Spleen (tissue), 11 donors: ENCODE results near the gene CACNA1D. TPM values are rescaled to one million over a fixed set of nuclear protein-coding genes. Genes with fewer than 3 reads are reported as not detected.

Experiments
- DNase-seq: peaks from one replicate; pipeline ENCODE4 v3.0.0-alpha.2; 2020
- H3K27ac ChIP-seq, 8 donors: fragments of 200-600 bp; sonication (generic) in 7 of 8; 1 replicate in 4 of 8; 2 replicates in 4 of 8; pipeline versions ENCODE4 v1.5.0 to v1.8.0; 2016 to 2021; ENCODE audit warnings: inconsistent platforms in 4 of 8, mild to moderate bottlenecking in 4 of 8, moderate library complexity in 1 of 8
- H3K27me3 ChIP-seq, 7 donors: fragments of 200-600 bp; sonication (generic) in 6 of 7; replicated peaks in 1 of 7; 1 replicate in 4 of 7; 2 replicates in 3 of 7; pipeline versions ENCODE4 v1.5.0 to v1.8.0; 2016 to 2021; ENCODE audit warnings: inconsistent platforms in 3 of 7, mild to moderate bottlenecking in 1 of 7
- H3K36me3 ChIP-seq, 6 donors: fragments of 200-600 bp; sonication (generic) in 5 of 6; 1 replicate in 4 of 6; 2 replicates in 2 of 6; pipeline versions ENCODE4 v1.5.0 to v1.8.0; 2016 to 2021; ENCODE audit warnings: inconsistent platforms in 2 of 6
- H3K4me1 ChIP-seq, 6 donors: fragments of 200-600 bp; sonication (generic) in 5 of 6; 1 replicate in 3 of 6; 2 replicates in 3 of 6; pipeline versions ENCODE4 v1.5.0 to v1.8.0; 2016 to 2021; ENCODE audit warnings: inconsistent platforms in 3 of 6
- H3K4me3 ChIP-seq, 8 donors: fragments of 200-600 bp; sonication (generic) in 7 of 8; 1 replicate in 4 of 8; 2 replicates in 4 of 8; pipeline versions ENCODE4 v1.5.0 to v1.8.0; 2016 to 2021; ENCODE audit warnings: inconsistent platforms in 4 of 8, mild to moderate bottlenecking in 4 of 8, moderate library complexity in 2 of 8
- H3K9me3 ChIP-seq, 8 donors: fragments of 200-600 bp; sonication (generic) in 7 of 8; 1 replicate in 4 of 8; 2 replicates in 4 of 8; pipeline versions ENCODE4 v1.5.0 to v1.8.0; 2016 to 2021; ENCODE audit warnings: inconsistent platforms in 4 of 8
- CTCF ChIP-seq, 11 experiments: fragments of 200-600 bp in 7 of 11; fragments of 450-650 bp in 4 of 11; sonication (generic) in 4 of 11; IDR thresholded peaks in 8 of 11; conservative IDR thresholded peaks in 3 of 11; 1 replicate in 7 of 11; 2 replicates in 4 of 11; pipeline versions ENCODE4 v1.4.0 to v1.8.0; 2016 to 2021; ENCODE audit warnings: antibody characterized with exemption in 11 of 11, inconsistent platforms in 4 of 11, mild to moderate bottlenecking in 1 of 11
- POLR2A ChIP-seq, 3 donors: fragments of 450-650 bp; IDR thresholded peaks; one replicate each; pipeline ENCODE4 v1.5.1; 2017; ENCODE audit warnings: antibody characterized with exemption in 3 of 3, mild to moderate bottlenecking in 1 of 3
- POLR2AphosphoS5 ChIP-seq, 3 donors: sonication (generic); formaldehyde crosslinking; IDR thresholded peaks; one replicate each; pipeline ENCODE4 v1.5.1; 2017; ENCODE audit warnings: antibody characterized with exemption in 3 of 3
- WGBS, 5 donors: extraction: QIAGEN DNeasy Blood & Tissue Kit in 3 of 5; methylation state at CpG; one replicate each; pipeline versions ENCODE4 v1.1.5 to v1.1.7; 2013 to 2018; 5-methylcytosine and 5-hydroxymethylcytosine counted together
- intact Hi-C: fragments of 100-400 bp; cut with DNase I; formaldehyde crosslinking; loops from one replicate; pipeline ENCODE4 v1.15.0; 2023; ENCODE audit warnings: low total_unique reads
- polyA plus RNA-seq, 3 donors: library from polyadenylated mRNA; stranded (reverse); fragments of 200-250 nt; gene quantifications; one replicate each; pipeline ENCODE4 v1.2.1, GENCODE V29; 2013
- total RNA-seq, 7 donors: library from RNA; depleted of rRNA in 3 of 7; stranded (reverse); fragments of >200 nt in 3 of 7; fragmentation: NEBNext Ultra II Directional in 4 of 7; extraction: Animal tissue kit (Norgen Biotek cat#: 25700) in 4 of 7; gene quantifications; one replicate each; pipeline versions ENCODE4 v1.1.0 to v1.2.1, GENCODE V29; 2016 to 2021
- donor health status: healthy with polysubstance abuse.
- donor health status: DM: no; HTN: no; CAD: no; lungs with moderate emphysema.
- donor health status: DM: no; HTN: no; CAD: no.
- donor health status: Bipolar disorder and iron deficiency.
- donor health status: healthy.
- donor health status: DM: no; HTN: no; CAD: no.
- donor health status: DM: yes; HTN: yes; CAD: no.

The CACNA1D gene
- total and polyA plus RNA-seq, 10 donors: 0.55 to 89.3 (median 19.1) TPM

GRCh38 chr3:53795176-53795575, 300.8 kb downstream of the CACNA1D start:
- no peak overlapping the region for H3K4me3 ChIP-seq

GRCh38 chr3:53795789-53796560, 301.6 kb downstream of the CACNA1D start:
- Histone ChIP-seq H3K4me1 (no peaks in the 10 kb centered on the region), H3K36me3 (peaks cover 0 to 4% (median 0%) of the 10 kb centered on the region in 6 donors), H3K4me3 (no peak overlapping the region), H3K27me3 (peaks cover 0 to 5% (median 0%) of the 10 kb centered on the region in 7 donors), H3K27ac (no peak overlapping the region), H3K9me3 (no peaks in the 10 kb centered on the region)
- TF ChIP-seq CTCF (IDR thresholded peaks at IDR 0.05 in 8 of 11, conservative IDR thresholded peaks at IDR 0.05 in 3 of 11) (no peak), POLR2A (IDR thresholded peaks at IDR 0.05) (no peak), POLR2AphosphoS5 (IDR thresholded peaks at IDR 0.05) (no peak)
- intact Hi-C loops: no loop called here
- DNase-seq: no peak
- WGBS, 5 donors: 60 to 70% (median 68%) methylated on average over 12 of the region's 12 CpGs

More at GRCh38 chr3:53795176-53795575, 300.8 kb downstream of the CACNA1D start:
- Histone ChIP-seq H3K27me3 (peaks cover 0 to 5% (median 0%) of the 10 kb centered on the region in 7 donors), H3K9me3 (no peaks in the 10 kb centered on the region), H3K27ac (no peak overlapping the region), H3K4me1 (no peaks in the 10 kb centered on the region), H3K36me3 (no peaks in the 10 kb centered on the region)
- TF ChIP-seq POLR2A (IDR thresholded peaks at IDR 0.05) (no peak), CTCF (IDR thresholded peaks at IDR 0.05 in 8 of 11, conservative IDR thresholded peaks at IDR 0.05 in 3 of 11) (no peak), POLR2AphosphoS5 (IDR thresholded peaks at IDR 0.05) (no peak)
- 57 to 79% (median 72%) methylated on average over 3 of the region's 3 CpGs for WGBS, 5 donors
- intact Hi-C loops: no loop called here
- no peak for DNase-seq

GRCh38 chr3:53798144-53798543, 303.7 kb downstream of the CACNA1D start:
- Histone ChIP-seq H3K27ac (no peak overlapping the region), H3K36me3 (peaks cover 0 to 4% (median 0%) of the 10 kb centered on the region in 6 donors), H3K4me3 (no peak overlapping the region), H3K4me1 (no peaks in the 10 kb centered on the region), H3K9me3 (no peaks in the 10 kb centered on the region), H3K27me3 (peaks cover 0 to 5% (median 0%) of the 10 kb centered on the region in 7 donors)
- WGBS, 5 donors: 55 to 91% (median 82%) methylated on average over 7 to 8 of the region's 8 CpGs
- intact Hi-C loops: no loop called here
- TF ChIP-seq POLR2AphosphoS5 (IDR thresholded peaks at IDR 0.05) (no peak), POLR2A (IDR thresholded peaks at IDR 0.05) (no peak), CTCF (IDR thresholded peaks at IDR 0.05 in 8 of 11, conservative IDR thresholded peaks at IDR 0.05 in 3 of 11) (no peak)
- no peak for DNase-seq

- Histone ChIP-seq H3K36me3 (peaks cover 0 to 4% (median 0%) of the 10 kb centered on the region in 6 donors), H3K27me3 (peaks cover 0 to 5% (median 0%) of the 10 kb centered on the region in 7 donors), H3K4me3 (no peak overlapping the region), H3K27ac (no peak overlapping the region), H3K9me3 (no peaks in the 10 kb centered on the region), H3K4me1 (no peaks in the 10 kb centered on the region)
- TF ChIP-seq POLR2AphosphoS5 (IDR thresholded peaks at IDR 0.05) (no peak), POLR2A (IDR thresholded peaks at IDR 0.05) (no peak), CTCF (IDR thresholded peaks at IDR 0.05 in 8 of 11, conservative IDR thresholded peaks at IDR 0.05 in 3 of 11) (no peak)
- 82 to 94% (median 93%) methylated on average over 7 to 12 of the region's 12 CpGs for WGBS, 5 donors
- DNase-seq: peak; percentile 71
- intact Hi-C loops: no loop called here
Observed at GRCh38 chr3:53799338-53799865, 305.0 kb downstream of the CACNA1D start.
